22Rv1 (cell line): ENCODE data around the gene SGCD.

ENCODE experiments used
- ZFX ChIP-seq: fragments of 450-650 bp; IDR thresholded peaks from 2 replicates; pipeline ENCODE4 v1.6.1; 2017; ENCODE audit warnings: antibody characterized with exemption, borderline replicate concordance
- TF ChIP-seq, protein P1 (sequence below): fragments of 450-650 bp; IDR thresholded peaks from 2 replicates; pipeline ENCODE4 v1.5.1; 2017; ENCODE audit warnings: mild to moderate bottlenecking

DNA sequence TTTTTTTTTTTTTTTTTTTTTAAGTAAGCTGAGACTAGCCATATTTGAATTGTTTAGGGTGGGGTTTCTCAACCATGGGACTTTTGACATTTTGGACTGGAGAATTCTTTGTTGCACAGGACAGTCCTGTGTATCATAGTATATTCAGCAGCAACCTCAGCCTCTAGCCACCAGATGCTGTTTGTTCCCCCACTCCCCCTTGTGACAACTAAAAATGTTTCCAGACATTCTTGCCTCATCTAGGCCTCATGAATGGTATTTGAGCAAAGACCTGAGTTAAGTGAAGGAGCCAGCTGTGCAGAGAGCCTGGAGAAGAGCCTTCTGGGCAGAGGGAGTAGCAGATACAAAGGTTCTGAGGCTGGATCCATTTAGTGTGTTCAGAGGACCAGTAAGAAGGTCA, 155.9 kb downstream of the SGCD start:
- TF ChIP-seq ZFX = no peak
- TF ChIP-seq, protein P1, sequence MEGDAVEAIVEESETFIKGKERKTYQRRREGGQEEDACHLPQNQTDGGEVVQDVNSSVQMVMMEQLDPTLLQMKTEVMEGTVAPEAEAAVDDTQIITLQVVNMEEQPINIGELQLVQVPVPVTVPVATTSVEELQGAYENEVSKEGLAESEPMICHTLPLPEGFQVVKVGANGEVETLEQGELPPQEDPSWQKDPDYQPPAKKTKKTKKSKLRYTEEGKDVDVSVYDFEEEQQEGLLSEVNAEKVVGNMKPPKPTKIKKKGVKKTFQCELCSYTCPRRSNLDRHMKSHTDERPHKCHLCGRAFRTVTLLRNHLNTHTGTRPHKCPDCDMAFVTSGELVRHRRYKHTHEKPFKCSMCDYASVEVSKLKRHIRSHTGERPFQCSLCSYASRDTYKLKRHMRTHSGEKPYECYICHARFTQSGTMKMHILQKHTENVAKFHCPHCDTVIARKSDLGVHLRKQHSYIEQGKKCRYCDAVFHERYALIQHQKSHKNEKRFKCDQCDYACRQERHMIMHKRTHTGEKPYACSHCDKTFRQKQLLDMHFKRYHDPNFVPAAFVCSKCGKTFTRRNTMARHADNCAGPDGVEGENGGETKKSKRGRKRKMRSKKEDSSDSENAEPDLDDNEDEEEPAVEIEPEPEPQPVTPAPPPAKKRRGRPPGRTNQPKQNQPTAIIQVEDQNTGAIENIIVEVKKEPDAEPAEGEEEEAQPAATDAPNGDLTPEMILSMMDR = no peak
